Esophagus muscularis mucosa (tissue), 4 donors: ENCODE measurements around the gene DDA1.

Experiments
- EP300 ChIP-seq: sonication (generic); formaldehyde crosslinking; IDR thresholded peaks from one replicate; pipeline ENCODE4 v1.6.1; 2017; ENCODE audit warnings: antibody characterized with exemption
- POLR2A ChIP-seq: fragments of 450-650 bp; IDR thresholded peaks from one replicate; pipeline ENCODE4 v1.6.1; 2017; ENCODE audit warnings: antibody characterized with exemption, moderate library complexity, mild to moderate bottlenecking, low read depth
- POLR2AphosphoS5 ChIP-seq, 2 donors: sonication (generic); formaldehyde crosslinking; IDR thresholded peaks; one replicate each; pipeline ENCODE4 v1.6.1; 2017; ENCODE audit warnings: antibody characterized with exemption in 2 of 2
- TF ChIP-seq, protein P1 (sequence below), 3 experiments: fragments of 200-600 bp in 2 of 3; fragments of 450-650 bp in 1 of 3; sonication (generic) in 2 of 3; IDR thresholded peaks; one replicate each; pipeline ENCODE4 v1.5.1; 2017 to 2019; ENCODE audit warnings: antibody characterized with exemption in 3 of 3, mild to moderate bottlenecking in 2 of 3, moderate library complexity in 1 of 3

DNA sequence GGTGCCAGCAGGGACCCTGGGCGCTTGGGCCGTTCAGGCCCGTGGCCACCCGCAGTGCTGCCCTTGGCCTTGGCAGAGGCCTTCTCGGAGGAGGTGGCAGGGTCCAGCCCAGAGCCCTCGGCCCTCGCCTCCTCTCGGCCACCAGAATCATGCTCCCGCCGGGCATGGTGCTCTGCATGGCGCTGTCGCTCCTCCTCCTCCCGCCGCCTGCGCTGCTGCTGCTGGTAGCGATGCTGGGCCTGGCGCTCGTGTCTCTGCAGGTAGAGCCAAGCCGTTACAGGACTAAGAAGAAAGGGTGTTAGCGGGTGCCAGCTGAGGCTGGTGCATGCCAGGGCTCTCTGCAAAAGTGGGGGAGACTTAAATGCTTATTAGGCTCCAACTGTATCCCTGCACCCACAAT lies 15.8 kb downstream of the DDA1 start:
- TF ChIP-seq, protein P1, sequence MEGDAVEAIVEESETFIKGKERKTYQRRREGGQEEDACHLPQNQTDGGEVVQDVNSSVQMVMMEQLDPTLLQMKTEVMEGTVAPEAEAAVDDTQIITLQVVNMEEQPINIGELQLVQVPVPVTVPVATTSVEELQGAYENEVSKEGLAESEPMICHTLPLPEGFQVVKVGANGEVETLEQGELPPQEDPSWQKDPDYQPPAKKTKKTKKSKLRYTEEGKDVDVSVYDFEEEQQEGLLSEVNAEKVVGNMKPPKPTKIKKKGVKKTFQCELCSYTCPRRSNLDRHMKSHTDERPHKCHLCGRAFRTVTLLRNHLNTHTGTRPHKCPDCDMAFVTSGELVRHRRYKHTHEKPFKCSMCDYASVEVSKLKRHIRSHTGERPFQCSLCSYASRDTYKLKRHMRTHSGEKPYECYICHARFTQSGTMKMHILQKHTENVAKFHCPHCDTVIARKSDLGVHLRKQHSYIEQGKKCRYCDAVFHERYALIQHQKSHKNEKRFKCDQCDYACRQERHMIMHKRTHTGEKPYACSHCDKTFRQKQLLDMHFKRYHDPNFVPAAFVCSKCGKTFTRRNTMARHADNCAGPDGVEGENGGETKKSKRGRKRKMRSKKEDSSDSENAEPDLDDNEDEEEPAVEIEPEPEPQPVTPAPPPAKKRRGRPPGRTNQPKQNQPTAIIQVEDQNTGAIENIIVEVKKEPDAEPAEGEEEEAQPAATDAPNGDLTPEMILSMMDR (IDR thresholded peaks at IDR 0.05), result no peak
- TF ChIP-seq POLR2A, result no peak
- no peak for TF ChIP-seq POLR2AphosphoS5 (IDR thresholded peaks at IDR 0.05)
- no peak for TF ChIP-seq EP300
